GM19397 (cell line): ENCODE data around the gene HBQ1.
"Not testable (repeated sequence)": the region's sequence is repeated elsewhere in the genome, so short reads cannot be mapped to it uniquely, and the experiment has no call there.

Experiments used
- ATAC-seq: cut with Tn5 transposase; IDR thresholded peaks from one replicate; pipeline ENCODE4 v1.9.1; 2021; ENCODE audit warnings: mild to moderate bottlenecking, moderate library complexity; ENCODE audit not compliant: unreplicated experiment

Gene HBQ1

GRCh38 chr16:175011-175949 lies 5.0 kb upstream of the HBQ1 start:
- no peak for ATAC-seq

GRCh38 chr16:176006-176405 lies 4.3 kb upstream of the HBQ1 start:
- not testable (repeated sequence) for ATAC-seq

GRCh38 chr16:176477-177382 lies 3.5 kb upstream of the HBQ1 start, which contains the start of gene HBA1:
HBA1 (plus strand) TSS chr16:176680; CDS start chr16:176717, 37 bp downstream.
- ATAC-seq, result not testable (repeated sequence)

GRCh38 chr16:177394-177822 lies 2.9 kb upstream of the HBQ1 start:
- no peak for ATAC-seq

GRCh38 chr16:177981-178667 lies 2.1 kb upstream of the HBQ1 start:
- ATAC-seq, result no peak

- no peak for ATAC-seq
These were observed 1.6 kb upstream of the HBQ1 start for GRCh38 chr16:178668-179015.

- no peak for ATAC-seq
These were observed 807 bp upstream of the HBQ1 start for GRCh38 chr16:179211-180092.

- ATAC-seq, result no peak
These were observed 664 bp downstream of the HBQ1 start for GRCh38 chr16:180681-181564.

- no peak for ATAC-seq
These were observed 1.3 kb downstream of the HBQ1 start for GRCh38 chr16:181565-182021.

- no peak for ATAC-seq
These were observed 2.7 kb downstream of the HBQ1 start for GRCh38 chr16:183005-183404.

- no peak for ATAC-seq
These were observed 5.0 kb downstream of the HBQ1 start for GRCh38 chr16:185213-185612.

GRCh38 chr16:185691-186090 lies 5.4 kb downstream of the HBQ1 start:
- ATAC-seq, result no peak

GRCh38 chr16:187330-187729 lies 7.1 kb downstream of the HBQ1 start:
- no peak for ATAC-seq

GRCh38 chr16:188674-189073 lies 8.4 kb downstream of the HBQ1 start:
- no peak for ATAC-seq

GRCh38 chr16:189604-190186 lies 9.4 kb downstream of the HBQ1 start:
- no peak for ATAC-seq

GRCh38 chr16:191831-192230 lies 11.6 kb downstream of the HBQ1 start:
- no peak for ATAC-seq

GRCh38 chr16:192686-193085 lies 12.4 kb downstream of the HBQ1 start:
- no peak for ATAC-seq

GRCh38 chr16:193441-193840 lies 13.2 kb downstream of the HBQ1 start:
- no peak for ATAC-seq

GRCh38 chr16:194516-194915 lies 14.3 kb downstream of the HBQ1 start:
- ATAC-seq, result no peak
